Anterior cingulate cortex (tissue), 58 donors: ENCODE results near the gene COL27A1.

Experiments used
- DNase-seq, 58 donors: peaks; one replicate each; lab custom pipeline; 2025; lab: John Stamatoyannopoulos, UW

Gene COL27A1

DNA sequence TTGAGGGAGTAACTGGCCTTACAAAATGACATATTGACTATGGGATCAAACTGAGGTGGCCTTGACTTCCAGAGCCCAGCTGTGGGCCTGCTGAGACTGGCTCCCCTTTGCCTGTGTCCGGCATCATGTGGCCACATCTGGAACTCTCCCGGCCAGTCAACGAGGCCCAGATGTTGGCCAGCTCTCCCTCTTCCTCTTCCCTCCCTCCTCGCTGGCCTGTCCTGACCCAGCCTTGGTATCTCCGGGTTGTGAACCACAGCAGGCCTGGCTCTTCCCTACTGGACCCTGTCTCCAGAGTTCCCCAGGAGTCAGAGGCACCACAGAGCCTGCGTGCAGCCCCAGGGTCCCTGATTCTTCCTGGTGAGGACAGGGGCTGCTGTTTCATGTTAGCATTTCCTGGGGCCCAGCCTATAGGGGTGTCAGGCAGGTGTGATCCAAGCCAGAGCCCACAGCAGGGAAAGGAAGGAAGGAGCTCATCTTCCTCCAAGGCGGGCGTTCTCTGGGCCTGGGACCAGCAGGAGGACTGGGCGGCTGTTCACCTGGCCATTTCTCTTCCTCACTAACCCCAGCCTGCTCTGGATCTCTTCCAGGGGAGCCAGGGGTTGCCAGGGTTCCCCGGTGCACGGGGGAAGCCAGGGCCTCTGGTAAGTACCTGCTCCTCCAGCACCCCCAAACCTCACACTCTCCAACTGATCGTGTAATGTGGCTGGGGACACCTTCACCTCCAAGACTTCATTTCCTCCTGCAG is 81.2 kb downstream of the COL27A1 start:
- DNase-seq: no peak

DNA sequence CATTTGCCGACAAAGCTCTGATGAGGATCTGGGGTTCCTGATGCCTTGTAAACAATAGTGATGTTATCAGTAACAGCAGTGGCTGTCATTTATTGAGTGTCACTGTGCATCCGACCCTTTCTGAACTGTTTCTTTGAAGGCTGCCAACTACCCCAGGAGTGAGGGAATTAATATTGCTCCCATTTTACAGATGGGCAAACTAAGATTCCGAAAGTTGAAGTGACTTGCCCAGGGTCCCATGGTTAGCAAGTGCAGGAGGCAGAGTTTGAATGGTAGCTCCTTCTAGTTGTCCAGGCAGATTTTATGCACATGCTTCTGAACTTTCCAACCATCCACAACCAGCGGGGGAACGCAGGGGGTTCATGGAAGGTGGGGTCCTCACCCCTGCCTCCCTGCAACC is 81.9 kb downstream of the COL27A1 start:
- no peak for DNase-seq

DNA sequence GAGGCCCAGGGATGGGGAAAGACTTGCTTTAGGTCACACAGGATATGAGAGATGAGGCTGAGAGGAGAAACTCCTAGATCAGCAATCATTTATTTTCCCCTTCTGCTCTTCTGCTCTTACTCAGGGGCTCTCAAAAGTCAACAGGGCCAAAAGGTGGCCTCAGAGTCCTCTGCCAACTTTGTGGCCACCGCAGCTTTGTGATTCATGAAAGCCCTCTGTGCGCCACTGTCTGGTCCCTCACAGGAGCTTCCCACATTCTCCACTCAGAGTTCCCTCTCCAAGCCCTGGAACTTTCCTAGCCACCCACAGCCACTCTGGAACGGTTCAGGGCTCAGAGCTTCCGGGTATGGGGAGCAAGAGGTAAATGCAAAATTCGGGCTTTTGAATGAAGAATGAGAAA is 82.4 kb downstream of the COL27A1 start:
- DNase-seq: no peak

DNA sequence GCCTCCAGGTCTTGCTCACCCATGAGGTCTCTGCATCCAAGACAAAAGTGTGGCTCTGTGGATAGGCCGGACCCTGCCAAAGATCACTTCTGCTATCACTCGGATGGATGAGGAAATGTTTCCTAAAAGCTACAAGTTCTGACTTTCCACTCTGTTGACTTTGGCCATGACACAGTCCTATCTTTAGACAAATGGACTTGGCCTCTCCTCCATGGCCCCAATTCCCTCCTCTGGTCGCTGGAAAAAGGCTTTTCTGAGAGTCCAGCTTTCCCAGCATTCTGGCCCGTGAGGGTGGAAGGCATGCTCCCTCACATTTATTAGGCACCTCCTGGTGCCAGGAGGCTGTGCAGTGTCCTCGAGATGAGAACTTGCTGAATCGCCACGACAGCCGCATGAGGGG is 83.1 kb downstream of the COL27A1 start:
- no peak for DNase-seq

DNA sequence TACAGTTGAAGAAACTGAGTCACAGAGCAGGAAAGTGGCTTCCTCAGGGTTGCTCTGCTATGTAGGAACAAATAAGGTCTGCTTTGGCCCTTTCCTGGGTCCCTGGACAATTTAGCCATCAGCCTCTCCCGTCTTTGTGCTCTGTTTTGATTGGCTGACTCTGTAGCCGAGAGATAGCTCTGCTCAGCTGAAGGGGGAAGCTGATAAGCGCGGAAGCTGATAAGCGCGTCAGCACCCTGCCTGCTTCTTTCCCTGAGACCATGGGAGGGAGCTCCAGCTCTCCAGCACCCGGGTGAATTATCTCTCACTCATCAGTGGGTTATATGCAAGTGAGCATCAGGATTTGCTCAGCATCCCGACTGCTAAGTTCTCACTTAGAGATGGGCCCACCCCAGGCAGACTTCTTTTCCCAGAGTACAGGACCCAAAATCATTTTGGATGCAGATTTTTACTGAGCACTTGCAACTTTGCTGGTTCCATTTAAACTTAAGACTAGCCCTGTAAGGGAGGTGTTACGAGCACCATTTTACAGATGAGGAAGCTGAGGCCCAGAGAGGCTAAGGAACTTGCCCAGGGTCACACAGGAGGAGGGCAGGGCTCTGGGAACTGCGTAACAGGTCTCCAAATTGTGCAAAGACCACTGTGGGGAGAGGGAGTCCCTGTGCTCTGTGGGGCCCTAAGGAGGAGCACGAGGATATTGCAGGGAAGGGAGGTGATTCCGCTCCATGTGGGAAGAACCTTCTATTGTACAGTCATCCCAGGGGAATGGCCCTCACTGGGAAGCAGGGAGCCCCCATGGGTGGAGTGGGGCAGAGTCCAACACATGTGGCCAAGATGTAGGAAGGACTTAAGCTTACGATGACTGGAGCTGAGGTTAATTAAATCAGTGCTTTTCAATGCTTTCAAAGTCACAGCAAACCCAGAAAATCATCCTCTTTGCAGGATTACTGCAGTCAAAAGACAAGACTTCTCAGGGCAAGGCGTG is 83.8 kb downstream of the COL27A1 start:
- peak in 19 of 58 donors; percentile 2 to 59 (median 17) for DNase-seq

DNA sequence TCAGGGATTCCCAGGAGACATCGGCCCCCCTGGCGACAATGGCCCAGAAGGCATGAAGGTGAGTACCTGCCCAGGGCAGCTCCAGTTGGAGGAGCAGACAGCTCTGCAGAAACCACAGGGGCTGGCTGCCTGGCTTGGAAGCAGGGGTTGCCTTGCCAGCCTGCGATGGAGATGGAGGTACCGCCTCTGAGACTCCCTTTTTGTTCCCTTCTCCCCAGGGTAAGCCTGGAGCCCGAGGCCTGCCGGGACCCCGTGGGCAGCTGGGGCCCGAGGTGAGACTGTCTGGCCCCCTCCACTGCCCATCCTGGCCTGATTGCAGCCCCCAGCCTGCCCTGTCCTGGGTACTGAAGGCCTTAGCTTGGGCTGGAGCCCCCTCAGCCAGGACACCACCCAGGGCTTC is 84.9 kb downstream of the COL27A1 start:
- DNase-seq: no peak

DNA sequence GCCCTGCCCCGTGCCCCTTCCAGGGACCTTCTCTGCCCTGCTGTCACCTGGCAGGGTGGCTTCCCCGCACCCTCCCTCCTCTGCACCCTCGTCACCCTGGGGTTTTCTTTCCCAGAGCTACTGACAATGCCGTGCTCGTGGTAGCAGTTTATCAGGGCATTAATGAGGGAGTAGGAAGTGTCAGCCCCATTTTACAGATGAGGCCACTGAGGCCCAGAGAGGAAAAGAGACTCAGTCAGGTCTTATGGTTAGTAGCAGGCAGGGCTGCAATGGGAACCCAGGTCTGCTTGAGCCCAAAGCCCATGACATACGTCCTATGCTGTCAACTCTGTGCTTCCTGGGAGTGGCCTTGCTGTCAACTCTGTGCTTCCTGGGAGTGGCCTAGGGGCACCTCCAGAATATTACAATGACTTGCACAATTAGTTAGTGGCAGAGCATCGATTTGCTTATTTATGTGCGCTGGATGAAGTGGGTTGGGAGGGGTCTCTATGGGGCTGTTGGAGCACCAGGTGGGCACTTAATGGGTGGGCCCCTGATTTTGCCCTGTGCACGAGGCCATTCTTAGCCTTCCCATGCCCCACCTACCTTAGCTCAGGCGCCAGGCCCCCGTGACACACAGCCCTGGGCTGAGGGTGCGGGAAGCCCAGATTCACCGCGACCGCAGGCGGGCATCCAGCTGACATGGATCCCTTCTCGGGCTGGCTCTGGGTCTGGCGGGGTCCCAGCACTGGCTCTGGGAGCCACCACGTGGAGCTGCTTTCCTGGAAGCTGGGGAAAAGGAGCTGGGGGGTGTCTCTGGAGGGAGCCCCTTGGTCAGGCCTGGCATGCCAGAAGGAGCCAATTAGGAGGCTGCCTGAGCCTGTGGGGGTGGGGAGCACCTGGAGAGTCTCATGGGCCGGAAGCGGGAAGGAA is 85.6 kb downstream of the COL27A1 start:
- DNase-seq: peak in 2 of 58 donors; percentile 20 to 36

DNA sequence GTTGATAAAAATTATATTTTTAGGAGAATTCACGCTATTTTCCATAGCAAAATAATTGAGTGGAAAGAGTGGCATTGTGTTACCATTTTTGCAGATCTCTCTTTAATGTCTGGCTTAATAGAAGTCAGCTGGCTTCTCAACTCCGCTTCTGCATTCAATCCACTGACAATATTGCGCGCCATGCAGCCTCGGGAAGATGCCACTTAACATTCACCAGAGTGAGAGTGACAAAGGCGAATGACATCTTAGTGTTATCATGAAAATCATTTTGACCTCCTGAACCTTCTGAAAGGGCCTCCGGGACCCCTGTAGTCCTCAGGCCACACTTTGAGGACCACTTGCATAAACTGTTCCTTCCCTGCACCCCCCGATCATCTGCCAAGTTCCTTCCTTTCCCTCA is 87.5 kb downstream of the COL27A1 start:
- DNase-seq: no peak

DNA sequence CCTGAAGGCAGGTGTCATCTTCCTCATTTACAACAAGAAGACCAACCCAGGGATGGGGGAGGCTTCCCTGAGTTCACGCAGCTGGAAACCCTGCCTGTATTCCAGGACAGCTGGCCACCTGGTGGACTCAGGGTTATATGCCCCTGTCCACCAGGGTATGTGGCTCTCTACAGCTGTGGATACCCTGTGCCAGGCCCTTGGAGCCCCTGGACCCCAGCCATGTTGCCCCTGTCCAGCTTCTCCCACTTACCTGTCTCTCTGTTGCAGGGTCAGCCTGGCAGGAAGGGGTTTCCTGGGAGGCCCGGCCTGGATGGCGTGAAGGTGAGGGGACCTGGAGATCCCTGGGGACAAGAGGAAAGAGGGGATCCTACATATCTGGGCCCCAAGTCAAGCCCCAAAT is 87.9 kb downstream of the COL27A1 start:
- no peak for DNase-seq

DNA sequence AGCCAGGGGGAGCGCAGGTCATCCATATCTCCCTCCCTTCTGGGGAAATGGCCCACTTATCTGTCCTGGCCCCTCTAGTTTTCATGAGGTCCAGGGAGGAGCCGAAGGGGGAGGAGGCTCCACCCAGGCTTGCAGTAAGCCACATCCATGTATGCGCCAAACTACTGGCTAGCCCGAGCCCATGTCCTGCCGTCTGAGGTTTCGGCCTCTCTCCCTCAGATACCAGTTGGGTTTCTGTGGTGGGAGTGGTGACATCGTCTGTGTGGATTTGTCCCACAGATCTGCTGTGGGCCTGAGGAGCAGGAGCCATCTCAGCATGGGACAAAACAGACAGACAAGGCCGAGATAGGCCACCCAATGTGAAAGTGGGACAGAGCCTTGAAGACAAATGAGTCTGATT is 89.2 kb downstream of the COL27A1 start:
- DNase-seq: no peak

DNA sequence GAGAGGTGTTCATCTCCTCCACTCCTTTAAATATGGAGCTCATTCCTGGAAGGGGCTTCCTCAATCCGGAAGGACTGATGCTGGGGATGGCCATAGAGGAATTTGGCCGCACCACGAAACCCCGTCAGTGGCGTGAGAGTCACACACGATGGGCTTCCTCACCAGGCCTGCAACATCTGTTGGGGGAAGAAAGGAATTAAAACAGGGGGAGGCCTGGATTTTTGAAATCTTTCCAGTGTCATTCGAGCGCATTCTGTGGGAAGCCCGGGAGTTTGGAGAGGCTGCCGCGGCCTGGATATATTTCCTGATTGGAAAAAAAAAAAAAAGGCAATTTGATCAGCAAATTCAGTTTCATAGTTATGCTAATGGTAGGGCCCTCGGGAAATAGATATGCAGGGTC is 91.2 kb downstream of the COL27A1 start:
- no peak for DNase-seq

DNA sequence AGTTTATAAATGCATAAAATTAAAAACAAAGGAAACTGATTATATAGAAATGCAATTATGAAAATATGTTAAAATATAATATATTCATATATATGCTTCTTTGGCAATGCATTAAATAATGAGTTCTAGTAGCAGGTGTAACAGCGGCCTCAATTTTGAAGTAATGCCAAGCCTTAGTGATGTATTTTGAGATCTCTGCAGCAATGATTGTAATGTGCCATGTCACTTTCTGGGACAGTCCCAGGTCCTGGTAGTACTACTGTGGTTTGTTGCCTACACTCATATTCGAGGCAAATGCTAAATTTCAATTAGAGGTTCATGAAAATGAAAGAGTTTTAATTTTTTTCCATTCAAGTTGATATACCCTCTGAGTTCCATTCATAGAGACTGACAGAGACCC is 91.7 kb downstream of the COL27A1 start:
- no peak for DNase-seq

DNA sequence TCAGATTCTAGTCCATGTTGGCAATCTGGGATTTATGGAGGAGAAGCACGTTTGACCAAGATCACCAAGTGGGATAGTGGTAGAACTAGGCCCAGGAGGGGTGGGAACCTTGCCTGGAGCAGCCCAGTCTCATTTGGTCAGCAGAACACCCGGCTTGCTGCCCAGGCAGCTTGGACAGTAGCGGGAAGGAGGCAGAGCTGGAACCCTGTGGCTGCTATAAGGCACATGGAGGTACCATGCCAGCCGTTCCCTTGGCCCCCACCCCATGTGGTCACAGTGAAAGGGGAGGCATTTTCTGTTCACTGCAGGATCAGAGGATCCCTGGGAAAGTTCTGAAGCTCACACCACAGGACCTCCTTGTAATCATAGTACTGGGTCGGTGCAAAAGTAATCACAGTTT is 92.2 kb downstream of the COL27A1 start:
- peak in 1 of 58 donors; percentile 34 for DNase-seq

DNA sequence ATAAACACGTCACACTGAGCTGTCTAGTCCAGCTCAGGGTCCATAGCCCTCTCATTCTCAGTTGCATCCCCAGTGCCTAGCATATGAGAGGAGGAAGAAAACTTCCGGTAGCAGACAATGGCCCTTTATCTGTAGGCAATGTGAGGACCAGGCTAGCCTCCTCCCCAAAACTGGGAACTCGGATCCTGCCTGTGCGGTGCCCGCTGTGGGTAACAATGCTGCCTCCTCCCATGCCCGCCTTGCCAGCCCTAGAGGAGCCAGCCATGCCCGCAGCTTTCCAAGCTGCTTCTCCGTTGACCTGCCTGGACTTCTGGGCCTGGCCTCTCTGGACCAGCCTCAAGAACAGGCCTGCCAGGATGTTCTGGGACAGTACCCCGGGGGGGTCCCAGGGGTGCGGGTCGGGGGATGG is 93.0 kb downstream of the COL27A1 start:
- peak in 17 of 58 donors; percentile 9 to 54 (median 23) for DNase-seq

DNA sequence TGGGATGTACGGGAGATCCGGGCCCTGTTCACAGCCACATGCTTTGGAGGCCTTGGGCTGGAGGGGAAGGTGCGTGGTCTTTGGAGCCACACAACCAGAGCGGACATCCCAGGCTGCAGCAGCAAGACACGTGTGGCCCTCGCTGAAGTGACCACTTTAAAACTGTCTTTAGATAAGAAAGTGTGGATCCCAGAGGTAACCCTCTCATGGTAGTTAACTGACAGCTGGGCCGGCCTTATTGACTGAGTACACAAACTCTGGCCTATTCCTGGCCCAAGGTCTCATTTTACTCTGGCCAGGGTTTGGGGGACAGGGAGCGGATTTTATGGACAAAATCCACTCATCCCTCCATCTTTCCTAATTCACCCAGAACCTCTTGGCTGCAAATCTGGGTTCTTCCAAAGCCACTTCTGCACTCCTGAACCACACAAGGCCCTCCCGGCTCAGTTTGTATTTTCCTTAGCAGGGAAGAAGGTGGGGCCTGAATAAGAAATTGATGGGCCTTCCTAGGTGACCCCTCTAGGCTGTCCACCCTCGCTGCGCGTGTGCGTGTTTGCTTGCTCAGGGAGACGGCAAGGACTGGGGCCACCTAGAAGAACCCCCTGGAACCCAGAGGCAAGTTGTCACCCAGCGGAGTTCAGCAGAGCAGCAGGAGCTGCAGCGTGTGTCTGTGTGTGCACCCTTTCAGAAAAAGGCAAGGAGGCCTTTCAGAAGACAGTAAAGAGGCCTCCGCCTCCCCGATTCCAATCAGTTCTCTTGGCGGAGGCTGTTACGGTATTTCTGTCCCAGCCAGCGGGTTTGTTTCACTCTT is 94.3 kb downstream of the COL27A1 start:
- DNase-seq: no peak

DNA sequence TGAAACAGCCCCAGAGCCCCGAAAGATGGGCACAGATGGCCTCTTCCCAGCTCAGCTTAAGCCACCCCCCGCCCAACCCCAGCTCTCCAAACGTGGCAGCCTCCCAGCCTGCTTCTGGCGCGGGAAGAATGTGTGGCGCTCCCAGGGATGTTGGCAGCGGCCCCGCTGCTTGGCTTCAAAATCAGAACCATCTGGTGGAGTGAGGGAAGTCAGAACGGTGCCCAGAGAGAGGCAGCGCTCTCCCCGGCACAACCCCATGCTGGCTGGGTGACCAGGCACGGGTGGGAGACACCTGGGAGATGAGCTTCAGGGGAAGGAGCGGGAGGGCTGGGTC is 94.9 kb downstream of the COL27A1 start:
- DNase-seq: peak; percentile 44 to 94 (median 84)

DNA sequence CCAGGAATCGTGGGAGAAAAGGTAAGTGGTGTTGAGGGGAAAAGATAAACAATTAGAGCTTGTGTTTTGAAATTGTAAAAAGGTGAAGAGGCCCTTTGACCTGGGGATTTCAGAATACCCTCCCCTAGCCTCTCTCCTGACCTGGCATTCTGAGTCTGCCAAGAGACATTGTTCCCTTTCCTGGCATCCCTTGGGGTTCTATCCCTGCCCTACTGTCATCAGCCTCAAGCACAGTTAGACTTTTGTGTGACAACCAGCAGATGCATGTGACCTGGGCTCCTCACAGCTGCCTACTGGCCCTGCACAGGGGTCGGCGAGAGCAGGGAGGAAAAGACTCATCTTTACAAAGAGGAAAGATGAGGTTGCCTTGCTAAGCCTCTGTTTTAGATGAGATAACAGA is 95.3 kb downstream of the COL27A1 start:
- peak in 1 of 58 donors; percentile 26 for DNase-seq

DNA sequence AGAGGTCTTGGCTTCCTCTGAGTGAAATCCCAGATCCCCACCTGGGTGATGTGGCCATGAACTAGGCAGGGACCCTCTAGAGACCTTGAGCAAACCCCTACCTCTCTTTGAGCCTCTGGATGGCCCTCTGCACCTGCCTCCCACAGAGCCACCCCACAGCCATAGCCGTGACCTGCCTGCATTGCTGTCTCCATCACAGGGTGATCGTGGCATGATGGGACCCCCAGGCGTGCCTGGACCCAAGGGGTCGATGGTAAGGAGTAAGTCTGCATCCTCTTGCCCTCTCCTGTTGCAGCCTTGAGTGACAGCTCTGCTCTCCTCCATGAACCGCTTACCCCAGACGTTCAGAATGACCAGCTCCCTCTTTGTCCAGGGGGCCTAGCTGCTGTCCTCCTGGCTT is 97.1 kb downstream of the COL27A1 start:
- no peak for DNase-seq

DNA sequence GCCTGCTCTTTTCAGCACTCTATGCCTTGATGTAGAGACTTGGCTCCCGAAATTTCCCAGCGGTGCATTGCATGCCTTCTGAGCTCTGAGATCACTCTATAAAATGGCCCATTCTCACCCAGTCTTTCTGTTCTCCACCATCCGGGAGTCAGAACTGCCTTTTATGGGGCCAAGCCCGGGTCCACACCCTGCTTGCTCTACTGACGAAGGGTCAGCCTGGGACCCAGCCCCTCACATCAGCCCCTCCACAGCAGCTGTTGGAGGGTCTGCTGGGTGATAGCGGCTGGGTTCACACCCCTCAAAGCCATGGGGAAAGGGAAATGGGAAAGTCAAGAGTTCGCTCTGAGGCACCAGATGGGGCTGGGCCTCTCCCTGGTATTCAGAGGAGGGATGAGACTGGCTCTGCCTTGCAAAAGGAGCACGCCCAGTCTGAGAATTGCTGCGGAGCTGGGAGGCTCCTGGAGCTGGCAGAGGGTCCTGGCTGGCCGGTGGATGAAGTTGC is 101.5 kb downstream of the COL27A1 start:
- no peak for DNase-seq

DNA sequence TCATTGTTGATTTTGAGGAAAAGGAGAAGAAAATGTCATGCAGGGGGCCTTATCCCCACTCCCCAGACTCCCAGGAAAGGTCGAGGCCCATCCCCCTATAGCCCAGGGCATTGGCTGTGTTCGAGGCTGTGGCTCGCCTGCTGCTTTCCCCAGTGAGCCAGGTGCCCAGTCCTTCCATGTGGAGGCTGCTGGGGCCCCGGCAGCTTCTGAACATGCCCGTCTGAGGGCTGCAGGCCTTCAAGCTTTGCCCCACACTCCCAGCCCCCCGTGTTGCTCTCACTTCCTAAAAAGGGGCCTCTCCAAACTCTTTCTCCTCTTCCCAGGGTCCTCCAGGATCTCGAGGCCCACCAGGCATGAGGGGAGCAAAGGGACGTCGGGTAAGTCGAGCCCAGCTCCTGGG is 102.9 kb downstream of the COL27A1 start:
- no peak for DNase-seq
